B cell (primary cell): ENCODE results near the gene ZBTB43. TPM values are rescaled to one million over a fixed set of nuclear protein-coding genes. Genes with fewer than 3 reads are reported as not detected.
A peak's percentile ranks its signal among the peaks of the same experiment; 100 is the strongest.

Experiments used
- ATAC-seq: fragments of 200-7000 bp; cut with Tn5 transposase; one replicate; pipeline ENCODE4 v1.10.0; 2021; ENCODE audit warnings: low read depth, mild to moderate bottlenecking, moderate number of reproducible peaks, moderate library complexity
- CTCF ChIA-PET: fragments of 350-600 bp; sonication (Branson Sonifier 250); formaldehyde crosslinking; loops from one replicate; lab custom pipeline; 2021; ENCODE audit warnings: antibody characterized with exemption, inconsistent platforms; lab: Charles Lee
- POLR2A ChIA-PET: fragments of 350-600 bp; sonication (Branson Sonifier 250); formaldehyde crosslinking; loops from one replicate; lab custom pipeline; 2021; ENCODE audit warnings: antibody characterized with exemption; lab: Charles Lee
- DNase-seq: peaks from one replicate; pipeline ENCODE4 v3.0.0; 2013
- H2AFZ ChIP-seq: 2 replicates; pipeline ENCODE4 v1.6.1; 2012; ENCODE audit warnings: mild to moderate bottlenecking, low read depth, low read length; ENCODE audit not compliant: insufficient read depth, poor library complexity, severe bottlenecking
- H3K27ac ChIP-seq, 2 donors: 1 replicate in 1 of 2; 2 replicates in 1 of 2; pipeline ENCODE4 v1.5.1; 2012 to 2013; ENCODE audit warnings: low read length in 2 of 2, mild to moderate bottlenecking in 2 of 2, moderate library complexity in 1 of 2
- H3K27me3 ChIP-seq, 4 experiments: fragments of 200-600 bp in 1 of 4; sonication (generic) in 1 of 4; replicated peaks in 1 of 4; 1 replicate in 2 of 4; 2 replicates in 2 of 4; pipeline versions ENCODE4 v1.6.1 to v1.7.0; 2013 to 2016; ENCODE audit warnings: low read length in 3 of 4, mild to moderate bottlenecking in 2 of 4, mixed read lengths in 1 of 4, moderate library complexity in 1 of 4; ENCODE audit not compliant: insufficient read depth in 4 of 4, control insufficient read depth in 3 of 4; ENCODE audit errors: control extremely low read depth in 1 of 4
- H3K36me3 ChIP-seq, 2 experiments: replicated peaks in 1 of 2; 1 replicate in 1 of 2; 2 replicates in 1 of 2; pipeline versions ENCODE4 v1.6.1 to v1.7.1; 2013; ENCODE audit warnings: low read length in 1 of 2; ENCODE audit not compliant: insufficient read depth in 2 of 2, control insufficient read depth in 1 of 2; ENCODE audit errors: control extremely low read depth in 1 of 2, extremely low read depth in 1 of 2
- H3K4me1 ChIP-seq, 2 donors: fragments of 200-600 bp in 1 of 2; sonication (generic) in 1 of 2; 1 replicate in 1 of 2; 2 replicates in 1 of 2; pipeline versions ENCODE4 v1.5.1 to v1.6.1; 2013 to 2017; ENCODE audit warnings: low read length in 2 of 2; ENCODE audit not compliant: control insufficient read depth in 2 of 2, insufficient read depth in 2 of 2
- H3K4me2 ChIP-seq: replicated peaks from 2 replicates; pipeline ENCODE3; 2012; ENCODE audit warnings: mild to moderate bottlenecking, low read depth, low read length; ENCODE audit not compliant: poor library complexity, severe bottlenecking
- H3K4me3 ChIP-seq, 5 experiments: fragments of 200-600 bp in 1 of 5; sonication (generic) in 1 of 5; 1 replicate in 3 of 5; 2 replicates in 2 of 5; pipeline versions ENCODE4 v1.5.1 to v1.7.0; 2011 to 2016; ENCODE audit warnings: low read length in 4 of 5, mild to moderate bottlenecking in 4 of 5, low read depth in 2 of 5, control low read depth in 1 of 5, moderate library complexity in 1 of 5; ENCODE audit not compliant: insufficient read depth in 1 of 5; ENCODE audit errors: control extremely low read depth in 1 of 5, extremely low read depth in 1 of 5
- H3K79me2 ChIP-seq: fragments of 200-600 bp; sonication (generic); one replicate; pipeline ENCODE4 v1.6.0; 2016; ENCODE audit warnings: low read length; ENCODE audit not compliant: control insufficient read depth, insufficient read depth
- H3K9ac ChIP-seq: fragments of 200-600 bp; sonication (generic); 2 replicates; pipeline ENCODE4 v1.6.1; 2017; ENCODE audit warnings: mild to moderate bottlenecking, low read length, moderate library complexity
- H3K9me3 ChIP-seq, 3 donors: one replicate each; pipeline versions ENCODE4 v1.6.1 to v1.7.1; 2013; ENCODE audit warnings: low read length in 2 of 3; ENCODE audit not compliant: control insufficient read depth in 2 of 3, insufficient read depth in 1 of 3; ENCODE audit errors: control extremely low read depth in 1 of 3
- H4K20me1 ChIP-seq: 2 replicates; pipeline ENCODE4 v1.6.0; 2012; ENCODE audit warnings: mild to moderate bottlenecking, low read length; ENCODE audit not compliant: insufficient read depth, control insufficient read depth, poor library complexity, severe bottlenecking
- H3K27ac Mint-ChIP-seq: one replicate; pipeline ENCODE4 v1.8.0; 2021; ENCODE audit warnings: mixed read lengths
- H3K27me3 Mint-ChIP-seq: one replicate; pipeline ENCODE4 v1.8.0; 2021; ENCODE audit warnings: mixed read lengths
- H3K4me1 Mint-ChIP-seq: one replicate; pipeline ENCODE4 v1.8.0; 2021; ENCODE audit warnings: mixed read lengths
- H3K4me3 Mint-ChIP-seq: one replicate; pipeline ENCODE4 v1.8.0; 2021; ENCODE audit warnings: mixed read lengths
- H3K9me3 Mint-ChIP-seq: one replicate; pipeline ENCODE4 v1.8.0; 2022; ENCODE audit warnings: mixed read lengths; ENCODE audit not compliant: insufficient read depth
- CTCF ChIP-seq: fragments of 200-600 bp; IDR thresholded peaks from one replicate; pipeline ENCODE4 v1.8.0; 2022; ENCODE audit warnings: antibody characterized with exemption, mild to moderate bottlenecking
- EZH2 ChIP-seq: IDR thresholded peaks from 2 replicates; pipeline ENCODE4 v1.6.1; 2012; ENCODE audit warnings: borderline replicate concordance, low read depth, mild to moderate bottlenecking, moderate library complexity, low read length; ENCODE audit not compliant: insufficient read depth, poor library complexity, severe bottlenecking
- WGBS: methylation state at CpG from one replicate; pipeline ENCODE4 v1.1.5; 2013; ENCODE audit warnings: missing lambda C conversion rate; ENCODE audit not compliant: insufficient coverage; 5-methylcytosine and 5-hydroxymethylcytosine counted together
- intact Hi-C: fragments of 100-400 bp; cut with micrococcal nuclease; formaldehyde crosslinking; loops from one replicate; pipeline ENCODE4 v1.10.0; 2022
- polyA plus RNA-seq: library from polyadenylated mRNA; depleted of rRNA; stranded (reverse); fragments of >200 nt; gene quantifications from 2 replicates; pipeline ENCODE4 v1.2.3, GENCODE V29; 2012
- total RNA-seq, 2 donors: library from RNA; stranded (reverse); fragments of 120-200 nt in 1 of 2; gene quantifications; 1 replicate in 1 of 2; 2 replicates in 1 of 2; pipeline versions ENCODE4 v1.2.3 to v1.2.4, GENCODE V29; 2013 to 2022

The ZBTB43 gene
- total and polyA plus RNA-seq, 2 donors (not counting 1 experiment from before 2014, with no cell fraction given): 7.0 to 20.2 TPM

GRCh38 chr9:126860757-126861466 is 56.1 kb downstream of the ZBTB43 start:
- POLR2A ChIA-PET: no interaction called here
- peak overlapping the region; percentile 73 for H3K9ac ChIP-seq

More at GRCh38 chr9:126860757-126861466, 56.1 kb downstream of the ZBTB43 start:
- TF ChIP-seq EZH2: no peak
- no peak for TF ChIP-seq CTCF
- peaks cover 50% of the 10 kb centered on the region for H3K79me2 ChIP-seq
- peaks cover 0 to 11% (median 0%) of the 10 kb centered on the region in 4 experiments for H3K27me3 ChIP-seq
- Mint-ChIP-seq H3K4me3 (peak overlapping the region; percentile 93), H3K4me1 (peaks cover 38% of the 10 kb centered on the region), H3K9me3 (no peaks in the 10 kb centered on the region), H3K27me3 (peaks cover 13% of the 10 kb centered on the region), H3K27ac (peak overlapping the region; percentile 82)
- peaks cover 0 to 6% of the 10 kb centered on the region in 2 experiments for H3K36me3 ChIP-seq
- peak; percentile 49 for DNase-seq
- peak overlapping the region; percentile 65 for H2AFZ ChIP-seq
- H3K27ac ChIP-seq: peak overlapping the region; percentile 31 to 78
- peaks cover 26 to 32% of the 10 kb centered on the region in 2 donors for H3K4me1 ChIP-seq
- CTCF ChIA-PET: interaction anchor here (0.7 kb wide), 1 partner anchor 1338 kb away, joined by 3 read pairs; no protein-coding TSS in a partner anchor
- intact Hi-C loops: loop anchor here (1.0 to 2.0 kb wide), 3 partner anchors 53 to 138 kb away; partner anchors contain the start of genes RALGPS1 and ZBTB43
- peak overlapping the region; percentile 58 to 88 (median 79) for H3K4me3 ChIP-seq
- H4K20me1 ChIP-seq: peaks cover 5% of the 10 kb centered on the region
- under 1% methylated on average over 71 of the region's 71 CpGs for WGBS
- H3K9me3 ChIP-seq: no peaks in the 10 kb centered on the region
- ATAC-seq: peak; percentile 12
- peak overlapping the region; percentile 93 for H3K4me2 ChIP-seq
